Hindlimb muscle (tissue), 1 donor: ENCODE results near the gene CNGB1. TPM values are rescaled to one million over a fixed set of nuclear protein-coding genes. Genes with fewer than 3 reads are reported as not detected.
"Not testable (repeated sequence)": the region's sequence is repeated elsewhere in the genome, so short reads cannot be mapped to it uniquely, and the experiment has no call there.

Source experiments
- DNase-seq: peaks from one replicate; pipeline ENCODE4 v3.0.0-alpha.2; 2013
- polyA plus RNA-seq: library from polyadenylated mRNA; unstranded; fragments of 120-200 nt; gene quantifications from one replicate; pipeline ENCODE4 v1.2.1, GENCODE V29; 2013; ENCODE audit not compliant: insufficient read length

The CNGB1 gene
- not detected for polyA plus RNA-seq

DNA sequence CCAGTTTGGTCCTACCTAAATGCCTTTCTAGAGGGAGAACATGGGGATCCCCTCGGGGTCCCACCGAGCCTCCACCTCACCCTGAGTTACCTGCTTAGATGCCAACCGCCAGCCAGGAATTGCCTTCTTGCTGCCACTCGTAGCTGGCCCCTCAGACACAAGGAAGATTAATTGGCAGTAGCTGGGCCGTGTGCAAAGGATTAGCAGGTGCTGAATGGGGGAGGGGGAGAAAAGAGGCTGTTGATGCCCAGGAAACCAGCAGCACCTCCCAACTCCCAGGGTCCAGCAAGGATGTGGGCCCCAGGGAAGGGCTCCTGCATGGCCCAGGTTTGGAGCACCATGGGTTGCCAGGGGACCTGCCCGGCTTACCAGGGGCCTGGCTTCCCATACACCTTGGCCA, at the start of gene CNGB1:
TSS of gene CNGB1 (minus strand) at position 159 of the 400 bp plus-strand sequence. CDS start 3,842 bp downstream, outside the sequence.
- no peak for DNase-seq

DNA sequence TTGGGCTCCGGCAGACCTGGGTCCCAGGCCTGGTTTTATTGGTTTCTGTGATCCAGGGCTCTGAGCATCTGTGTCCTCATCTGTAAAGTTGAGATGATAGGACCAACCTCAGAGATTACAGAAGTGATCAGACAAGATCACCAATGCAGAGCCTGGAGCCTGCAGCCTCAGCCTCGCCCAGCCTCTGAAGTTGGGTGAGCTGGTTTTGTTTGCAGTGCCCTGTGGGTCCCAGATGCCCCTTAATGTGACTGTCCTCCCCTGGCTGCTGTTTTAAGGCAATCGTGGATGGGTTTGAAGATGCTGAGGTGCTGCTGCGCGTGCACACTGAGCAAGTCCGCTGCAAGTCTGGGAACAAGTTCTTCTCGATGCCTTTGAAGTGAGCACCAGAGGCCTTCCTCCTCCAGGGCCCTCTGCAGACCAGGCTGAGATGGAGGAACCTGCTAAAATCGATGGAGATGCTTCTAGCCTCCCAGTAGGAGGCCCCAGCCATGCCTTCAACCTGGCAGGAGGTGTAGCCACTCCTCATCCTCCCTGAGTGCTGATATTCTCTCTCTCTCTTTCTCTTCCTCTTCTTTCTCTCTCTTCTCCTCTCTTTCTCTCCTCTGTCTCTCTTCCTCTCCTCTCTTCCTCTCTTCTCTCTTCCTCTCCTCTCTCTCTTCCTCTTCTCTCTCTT, 49.1 kb upstream of the CNGB1 start:
- DNase-seq = no peak

DNA sequence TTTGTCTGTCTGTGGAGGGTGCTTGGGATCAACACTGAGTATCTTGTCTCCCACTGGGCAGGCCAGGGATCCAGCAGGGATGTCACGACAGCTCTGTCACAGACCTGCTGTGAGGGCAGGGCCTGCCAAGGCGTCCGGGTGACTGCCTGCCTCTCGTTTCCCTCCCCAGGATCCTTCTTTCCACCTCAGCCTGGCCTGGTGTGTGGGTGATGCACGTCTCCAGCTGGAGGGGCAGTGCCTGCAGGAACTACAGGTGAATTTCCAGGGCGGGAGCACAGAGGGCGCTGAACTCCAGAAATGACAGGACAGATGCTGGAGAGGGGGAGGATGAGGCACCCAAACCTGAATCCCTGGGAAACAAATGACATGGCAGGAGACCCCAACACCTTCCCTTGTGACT, 47.9 kb upstream of the CNGB1 start:
- no peak for DNase-seq

DNA sequence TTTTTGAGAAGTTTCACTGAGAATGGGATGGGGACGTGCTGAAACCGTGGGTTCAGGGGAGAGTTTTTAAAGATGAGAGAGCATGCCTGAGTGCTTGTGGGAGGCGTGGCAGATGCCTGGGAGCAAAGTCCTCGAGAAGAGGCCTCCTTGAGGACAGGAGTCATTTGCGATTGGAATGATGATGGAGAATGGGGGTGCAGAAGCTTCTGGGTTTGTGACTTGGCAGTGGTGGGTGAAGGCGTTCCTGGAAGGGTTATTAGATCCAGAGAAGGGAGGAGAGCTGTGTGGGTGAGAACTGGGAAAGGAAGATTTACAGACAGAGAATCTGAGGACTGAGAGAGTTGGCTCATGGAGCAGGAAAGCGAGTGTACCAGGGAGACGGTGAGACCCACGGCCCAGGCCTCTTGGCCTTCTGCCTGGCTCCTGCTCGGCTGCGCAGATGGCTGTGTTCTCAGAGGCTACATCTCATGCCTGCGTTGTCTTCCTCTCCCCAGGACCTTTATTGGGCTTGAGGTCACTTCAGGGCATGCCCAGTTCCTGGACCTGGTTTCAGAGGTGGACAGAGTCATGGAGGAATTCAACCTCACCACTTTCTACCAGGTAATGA, 46.0 kb upstream of the CNGB1 start:
- DNase-seq = no peak

DNA sequence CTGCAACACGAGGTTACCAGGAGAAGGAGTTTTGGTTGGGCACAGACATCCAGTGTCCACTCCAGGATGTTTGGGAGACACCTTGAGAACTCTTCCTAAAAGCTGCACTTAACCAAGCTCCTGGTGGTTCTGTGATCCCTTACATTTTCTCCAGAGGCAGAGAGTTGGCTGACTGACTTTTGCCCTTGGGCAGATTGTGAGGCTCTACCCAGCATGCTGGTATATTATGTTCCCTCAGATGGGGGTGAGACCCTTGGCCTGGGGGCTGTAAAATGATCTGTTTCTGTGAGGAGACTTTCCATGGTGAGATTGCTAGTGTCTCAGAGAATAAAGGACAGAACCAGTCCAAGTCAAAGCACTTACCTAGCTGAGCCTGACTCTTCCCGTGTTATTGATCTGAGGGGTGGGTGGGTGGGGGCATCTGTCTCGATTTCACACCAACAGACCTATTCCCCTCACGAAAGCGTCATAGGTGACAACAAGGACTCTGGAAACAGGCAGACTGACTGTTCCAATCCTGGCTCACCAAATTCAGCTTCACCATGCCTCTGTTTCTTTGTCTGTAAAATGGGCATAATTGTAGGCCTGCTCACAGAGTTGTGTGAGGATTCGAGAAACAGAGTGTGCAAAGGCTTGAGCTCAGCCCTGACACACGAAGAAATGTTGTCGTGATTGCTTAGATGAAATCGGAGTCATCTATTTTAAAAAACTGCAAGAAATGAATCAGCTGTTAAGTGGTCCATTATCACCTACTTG, 42.5 kb upstream of the CNGB1 start:
- DNase-seq = no peak

DNA sequence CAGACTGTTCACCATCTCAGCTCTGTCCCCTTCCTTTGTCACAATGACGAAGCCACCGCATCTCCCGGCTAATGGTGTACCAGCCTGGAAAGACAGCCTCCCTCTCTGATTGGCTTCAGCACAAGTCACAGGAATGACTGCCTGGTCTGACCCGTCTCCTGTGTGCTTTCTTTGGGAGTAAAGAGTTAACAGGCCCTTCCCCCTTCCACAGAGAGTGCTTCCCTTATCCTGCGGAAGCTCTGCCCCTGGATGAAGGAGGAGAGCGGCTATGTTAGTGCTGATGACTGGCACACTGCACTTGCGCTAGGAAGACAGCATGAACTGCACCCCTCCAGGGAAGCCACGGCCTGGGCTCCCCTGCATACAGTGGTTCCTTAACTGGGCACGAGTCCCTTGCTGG, 41.6 kb upstream of the CNGB1 start:
- no peak for DNase-seq

DNA sequence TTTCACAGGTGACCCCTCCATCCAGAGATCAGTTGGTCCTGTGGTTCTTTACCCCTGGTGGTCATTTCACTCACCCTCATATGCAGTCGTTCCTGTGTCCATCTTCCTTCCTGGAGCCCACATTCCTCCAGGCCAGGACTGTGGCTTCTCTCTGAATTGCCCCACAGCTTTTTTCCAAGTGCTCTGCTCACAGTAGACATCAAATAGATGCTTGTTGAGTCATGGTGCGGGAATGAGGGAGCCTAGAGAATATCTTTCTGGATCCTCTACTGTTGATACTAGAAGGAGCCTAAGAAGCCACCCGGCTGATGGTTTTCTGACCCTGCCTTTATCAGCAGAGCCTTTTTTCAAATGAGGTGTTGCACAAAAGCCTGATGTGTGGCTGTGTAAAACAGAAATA, 40.7 kb upstream of the CNGB1 start:
- no peak for DNase-seq

DNA sequence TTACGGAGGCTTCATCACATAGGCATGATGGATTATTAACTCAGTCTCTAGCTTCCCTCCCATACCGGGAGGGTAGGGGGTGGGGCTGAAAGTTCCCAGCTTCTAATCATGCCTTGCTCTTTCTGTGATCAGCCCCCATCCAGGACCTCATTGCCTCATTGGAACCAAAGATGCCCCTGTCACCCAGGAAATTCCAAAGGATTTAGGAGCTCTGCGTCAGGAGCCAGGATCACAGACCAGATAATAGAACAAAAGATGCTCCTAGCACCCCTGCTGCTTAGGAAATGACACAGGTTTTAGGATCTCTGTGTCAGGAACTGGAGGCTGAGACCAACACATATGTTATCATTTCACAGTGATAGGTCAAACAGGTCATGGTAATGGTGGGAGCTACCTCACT, 40.0 kb upstream of the CNGB1 start:
- no peak for DNase-seq

DNA sequence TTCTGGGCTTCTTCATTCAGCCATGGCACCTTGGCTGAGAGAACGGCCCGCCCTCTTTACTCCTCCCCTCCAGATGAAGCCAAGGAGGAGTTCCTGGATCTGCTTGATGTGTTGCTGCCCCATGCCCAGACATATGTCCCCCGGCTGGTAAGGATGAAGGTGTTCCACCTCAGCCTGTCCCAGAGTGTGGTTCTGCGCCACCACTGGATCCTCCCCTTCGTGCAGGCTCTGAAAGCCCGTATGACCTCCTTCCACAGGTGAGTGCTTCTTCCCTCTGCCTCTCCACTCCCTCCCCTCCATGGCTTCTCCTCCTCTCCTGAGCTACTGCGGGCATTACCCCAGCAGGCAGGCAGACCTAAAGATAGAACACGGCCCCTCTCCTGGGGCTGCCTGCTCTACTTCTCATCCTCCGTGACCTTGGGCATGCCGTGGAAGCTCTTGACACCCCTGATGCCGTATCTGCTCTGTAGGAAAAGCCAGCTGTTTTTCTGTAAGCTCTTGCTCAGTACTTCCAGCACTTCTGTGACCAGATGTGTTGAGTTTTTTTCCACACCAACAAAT, 39.0 kb upstream of the CNGB1 start:
- DNase-seq = no peak

DNA sequence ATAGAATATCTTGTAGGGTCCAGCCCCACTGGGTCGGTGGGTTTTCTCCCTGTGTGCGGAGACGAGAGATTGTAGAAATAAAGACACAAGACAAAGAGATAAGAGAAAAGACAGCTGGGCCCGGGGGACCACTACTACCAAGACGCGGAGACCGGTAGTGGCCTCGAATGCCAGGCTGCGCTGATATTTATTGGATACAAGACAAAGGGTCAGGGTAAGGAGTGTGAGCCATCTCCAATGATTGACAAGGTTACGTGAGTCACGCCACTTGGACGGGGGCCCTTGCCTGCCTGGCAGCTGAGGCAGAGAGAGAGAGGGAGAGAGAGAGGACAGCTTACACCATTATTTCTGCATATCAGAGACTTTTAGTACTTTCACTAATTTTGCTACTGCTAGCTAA, 33.8 kb upstream of the CNGB1 start:
- not testable (repeated sequence) for DNase-seq

DNA sequence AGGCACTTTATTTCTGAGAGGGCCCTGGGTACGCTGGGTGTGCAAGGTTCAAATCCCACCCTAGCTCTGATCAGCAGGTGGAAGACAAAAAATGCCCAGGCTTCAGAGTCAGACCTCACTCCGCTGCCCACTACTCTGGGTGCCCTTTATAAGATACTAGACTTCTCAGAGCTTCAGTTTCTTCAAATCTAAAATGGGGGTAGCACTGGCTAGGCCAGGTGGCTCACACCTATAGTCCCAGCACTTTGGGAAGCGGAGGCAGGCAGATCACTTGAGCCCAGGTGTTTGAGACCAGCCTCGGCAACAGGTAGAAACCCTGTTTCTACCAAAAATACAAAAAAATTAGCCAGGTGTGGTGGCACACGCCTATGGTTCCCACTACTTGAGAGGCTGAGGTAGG, 32.0 kb upstream of the CNGB1 start:
- DNase-seq = no peak

DNA sequence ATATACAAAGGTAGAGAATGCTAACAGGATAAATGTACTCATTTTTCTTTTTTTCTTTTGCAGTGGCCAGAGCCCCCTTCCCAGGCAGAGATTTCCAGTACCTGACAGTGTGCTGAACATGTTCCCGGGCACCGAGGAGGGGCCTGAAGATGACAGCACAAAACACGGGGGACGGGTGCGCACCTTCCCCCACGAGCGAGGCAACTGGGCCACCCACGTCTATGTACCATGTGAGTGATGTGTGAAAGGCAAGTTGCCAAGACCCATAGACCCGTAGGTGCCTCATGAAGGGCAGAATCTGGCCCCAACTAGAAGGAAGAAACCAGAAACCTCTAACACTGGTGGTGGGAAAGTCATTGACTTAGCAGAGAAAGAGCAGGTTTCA, 31.5 kb upstream of the CNGB1 start:
- no peak for DNase-seq

DNA sequence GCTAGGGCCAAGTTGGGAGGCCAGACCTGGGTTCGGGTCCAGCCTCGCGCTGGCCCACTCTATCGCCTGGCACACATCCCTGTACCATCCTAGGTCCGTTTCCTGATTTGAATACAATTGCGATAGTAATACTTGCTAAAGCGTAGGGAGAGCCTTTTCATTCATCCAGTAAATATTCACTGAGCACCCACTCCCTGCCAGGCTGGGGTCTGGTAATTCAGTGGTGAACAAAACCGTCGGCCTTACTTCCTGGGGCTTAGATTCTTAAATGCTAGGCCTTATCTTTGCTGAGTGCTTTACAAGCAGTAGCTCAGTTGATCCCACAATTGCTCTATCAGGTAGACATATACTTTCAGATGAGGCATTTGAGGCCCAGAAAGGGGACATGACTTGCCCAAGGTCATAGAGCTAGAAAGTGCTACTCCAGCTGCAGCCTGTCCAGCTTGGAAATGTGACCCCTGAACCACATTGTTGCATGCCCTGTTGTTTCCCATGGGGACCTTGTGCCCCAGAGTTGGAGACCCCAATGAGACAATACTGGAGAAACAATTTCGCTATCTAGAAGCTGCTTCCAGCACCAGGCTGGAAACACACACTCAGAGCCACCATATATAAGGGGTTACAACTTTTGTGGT, 31.0 kb upstream of the CNGB1 start:
- DNase-seq = no peak

DNA sequence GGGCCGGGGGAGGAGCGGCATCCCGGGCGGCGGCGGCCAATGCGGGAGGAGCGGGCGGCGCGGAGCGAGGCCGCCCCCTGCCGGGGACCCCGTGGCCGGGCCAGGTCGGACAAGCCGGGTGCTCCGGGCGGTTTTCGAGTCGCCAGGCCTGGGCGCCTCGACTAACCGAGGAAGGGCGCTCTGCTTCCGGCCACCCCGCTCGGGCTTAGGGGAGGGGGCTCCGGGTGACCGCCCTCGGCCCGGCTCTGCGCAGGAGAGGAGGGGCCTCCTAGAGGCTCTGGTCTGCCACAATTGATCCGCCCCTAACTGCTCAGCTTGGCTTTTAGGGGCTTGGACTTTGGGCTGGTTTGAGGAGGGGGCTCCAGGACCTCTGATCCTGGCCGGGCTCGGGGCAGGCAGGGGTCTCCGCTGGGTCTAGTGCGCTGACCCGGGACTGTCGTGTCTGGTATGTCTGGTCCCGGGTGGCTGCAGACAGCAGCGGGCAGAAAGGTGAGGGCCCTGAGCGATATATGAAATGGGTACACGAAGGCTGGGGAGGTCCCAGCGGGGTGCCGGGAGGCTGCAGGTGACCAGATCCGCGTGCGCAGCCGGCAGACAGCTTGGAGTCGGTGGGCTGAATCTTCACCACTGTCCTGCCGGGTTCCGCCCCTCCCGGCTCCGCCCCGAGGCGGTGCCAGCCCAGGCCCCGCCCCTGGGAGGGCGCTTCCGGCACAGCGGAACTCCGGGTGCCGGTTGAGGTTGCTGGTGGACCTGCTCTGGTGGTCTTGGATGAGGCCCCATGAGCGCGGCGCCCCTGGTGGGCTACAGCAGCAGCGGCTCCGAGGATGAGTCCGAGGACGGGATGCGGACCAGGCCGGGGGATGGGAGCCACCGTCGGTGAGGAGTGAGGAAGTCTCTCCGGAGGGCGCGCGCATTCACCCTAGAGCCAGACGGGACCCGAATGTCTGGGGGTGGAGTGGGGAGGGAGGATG, 30.1 kb upstream of the CNGB1 start, which contains the start of gene USB1:
TSS of gene USB1 (plus strand) at position 702 of the 971 bp plus-strand sequence. CDS start at position 779, 77 bp downstream.
- DNase-seq = peak; percentile 92

DNA sequence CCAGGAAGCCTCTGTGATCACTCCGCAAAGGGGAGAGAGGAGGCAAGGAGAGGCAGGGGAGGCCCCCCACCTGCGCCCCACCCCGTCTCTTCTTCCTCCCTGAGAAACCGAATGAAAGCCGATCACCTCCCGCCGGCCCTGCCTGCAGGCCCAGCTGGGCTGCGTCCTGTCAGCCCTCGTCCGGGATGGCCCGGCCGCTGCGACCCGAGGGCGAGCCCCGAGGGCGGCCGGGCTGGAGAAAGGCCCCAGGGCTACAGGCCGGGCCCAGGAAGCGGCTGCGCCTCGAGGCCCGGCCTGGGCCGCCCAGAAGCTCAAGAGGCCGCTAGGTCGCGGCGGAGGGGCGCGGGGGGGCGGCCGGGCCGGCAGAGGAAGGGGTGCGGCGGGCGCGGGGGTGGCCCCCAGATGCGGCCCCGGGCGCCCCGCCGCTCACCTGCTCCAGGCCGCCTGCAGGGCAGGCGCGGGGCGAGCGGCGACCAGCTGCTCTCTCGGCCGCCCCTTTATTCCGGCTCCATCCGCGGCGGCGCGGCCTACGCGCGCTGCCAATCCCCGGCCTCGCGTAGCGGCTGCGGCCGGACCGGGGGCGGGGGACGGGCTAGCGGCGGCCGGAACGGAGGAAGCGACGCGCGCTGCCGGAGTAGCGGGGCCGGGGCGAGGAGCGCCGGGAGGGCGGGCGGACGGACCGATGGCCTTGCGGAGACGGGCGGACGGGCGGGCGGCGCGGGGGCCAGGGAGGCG, 29.2 kb upstream of the CNGB1 start, which contains the start of gene ZNF319:
TSS of gene ZNF319 (minus strand) at position 702 of the 735 bp plus-strand sequence. CDS start 2,407 bp downstream, outside the sequence.
- DNase-seq = no peak

DNA sequence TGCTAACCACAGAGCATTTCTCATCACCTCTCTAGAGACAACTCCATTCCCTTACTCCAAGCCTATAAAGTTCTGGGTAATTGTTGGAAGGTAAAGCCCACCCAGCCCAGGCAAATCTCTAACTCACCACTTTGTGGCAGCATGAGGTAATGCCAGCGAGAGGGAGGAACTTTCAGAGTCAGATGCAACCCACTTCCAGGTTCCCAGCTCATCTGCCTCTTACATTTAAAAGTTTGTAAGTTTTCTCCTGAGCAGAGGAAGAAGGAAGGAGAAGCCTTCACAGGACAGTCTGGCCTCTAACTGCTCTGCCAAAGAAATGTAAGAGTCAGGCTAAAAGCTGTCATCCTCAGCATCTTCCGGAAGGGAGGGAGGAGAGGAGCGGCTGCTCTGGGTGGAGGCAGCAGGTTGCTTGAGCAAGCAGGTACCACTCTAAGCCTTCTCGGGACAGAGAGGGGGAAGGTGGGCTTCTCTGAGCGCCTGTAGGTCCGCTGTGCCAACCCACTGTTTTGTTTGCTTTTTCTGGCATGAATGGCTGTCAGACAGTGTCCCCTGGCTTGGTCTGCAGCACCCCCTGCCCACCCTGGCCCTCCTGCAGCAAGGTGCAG, 28.5 kb upstream of the CNGB1 start:
- DNase-seq = no peak

DNA sequence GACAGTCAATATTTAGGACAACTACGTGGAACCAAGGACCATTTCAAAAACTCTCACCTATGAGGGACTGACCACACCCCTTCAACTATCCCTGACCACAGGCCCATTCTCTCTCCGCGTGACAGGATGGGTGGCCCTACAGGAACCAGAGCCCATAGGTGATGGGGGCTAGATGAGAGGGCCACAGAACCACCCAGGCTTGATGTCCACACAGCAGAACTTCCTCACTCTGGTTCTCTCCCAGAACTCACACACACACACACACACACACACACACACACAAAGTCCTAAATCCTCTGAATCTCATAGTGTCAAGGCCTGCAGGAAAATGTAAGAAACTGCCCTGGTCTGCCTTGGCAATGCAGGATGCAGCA, 28.1 kb upstream of the CNGB1 start:
- no peak for DNase-seq

DNA sequence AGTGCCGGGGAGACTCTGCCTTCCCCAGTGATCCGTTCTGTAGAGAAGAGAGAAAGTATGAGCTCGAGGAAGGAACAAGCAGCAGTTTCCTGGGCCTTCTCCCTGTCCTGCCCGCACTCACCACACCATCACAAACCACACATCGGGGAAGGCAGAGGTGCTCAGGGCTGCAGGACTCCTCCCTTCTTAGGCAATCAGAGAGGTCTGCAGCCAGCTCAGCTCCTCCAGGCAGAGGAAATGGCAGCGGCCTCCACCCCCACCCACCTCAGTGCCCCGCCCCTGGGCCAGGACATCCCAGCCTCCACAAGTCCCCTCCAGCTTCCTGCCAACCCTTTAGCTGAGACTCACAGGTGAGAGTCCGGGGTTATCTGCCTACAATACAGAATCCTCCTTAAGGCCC, 27.6 kb upstream of the CNGB1 start:
- no peak for DNase-seq

DNA sequence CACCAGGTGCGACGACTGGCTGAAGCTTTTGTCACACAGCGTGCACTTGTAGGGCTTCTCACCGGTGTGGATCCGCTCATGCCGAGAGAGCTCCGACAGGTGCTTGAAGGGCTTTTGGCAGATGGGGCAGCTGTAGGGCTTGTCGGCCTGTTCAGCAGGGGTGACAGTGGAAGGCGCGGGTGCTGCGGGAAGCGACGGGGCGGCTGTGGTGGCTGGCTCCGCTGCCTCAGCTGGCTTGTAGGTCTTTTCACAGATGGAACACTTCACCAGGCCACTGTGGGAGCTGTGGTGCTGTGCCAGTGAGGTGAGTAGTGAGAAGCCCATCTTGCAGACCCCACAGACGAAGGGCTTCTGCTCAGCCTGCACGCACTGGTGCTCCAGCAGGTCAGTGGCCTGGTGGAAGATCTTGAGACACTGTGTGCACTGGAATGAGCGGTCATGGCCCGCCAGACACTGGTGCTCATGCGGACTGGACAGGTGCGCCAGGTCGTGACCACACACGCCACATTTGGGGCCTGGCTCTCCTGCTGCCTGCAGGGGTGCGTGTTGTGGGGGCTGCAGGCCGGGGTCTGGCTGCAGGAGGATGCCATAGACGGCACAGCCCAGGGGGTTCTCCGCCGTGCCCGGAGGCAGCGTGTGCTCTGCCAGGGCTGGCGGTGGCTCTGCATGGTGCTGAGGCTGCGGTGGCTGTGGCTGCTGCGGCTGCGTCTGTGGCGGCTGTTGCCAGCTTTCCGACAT, 26.8 kb upstream of the CNGB1 start:
- no peak for DNase-seq

DNA sequence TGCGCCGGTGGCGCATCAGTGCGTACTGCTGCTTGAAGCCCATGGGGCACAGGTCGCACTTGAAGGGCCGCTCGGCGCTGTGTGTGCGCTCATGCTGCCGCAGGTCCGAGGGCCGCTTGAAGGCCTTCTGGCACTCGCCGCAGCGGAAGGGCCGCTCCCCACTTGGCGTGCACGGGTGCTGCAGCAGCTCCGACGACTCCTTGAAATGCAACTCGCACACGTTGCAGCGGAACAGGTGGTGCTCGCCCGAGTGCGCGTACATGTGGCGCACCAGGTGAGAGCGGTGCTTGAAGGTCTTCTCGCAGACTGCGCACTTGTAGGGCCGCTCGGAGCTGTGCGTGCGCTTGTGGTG, 26.2 kb upstream of the CNGB1 start:
- no peak for DNase-seq
